Astrocyte (in vitro differentiated cells and primary cell): ENCODE data around the gene ASCC2.

ENCODE experiments used
- CTCF ChIP-seq: IDR thresholded peaks from 2 replicates; pipeline ENCODE4 v1.5.1; 2011; ENCODE audit warnings: low read depth, mild to moderate bottlenecking, inconsistent platforms, low read length, moderate library complexity; ENCODE audit not compliant: insufficient read depth
- EZH2 ChIP-seq: IDR thresholded peaks from 2 replicates; pipeline ENCODE4 v1.6.1; 2012; ENCODE audit warnings: mild to moderate bottlenecking, low read length, inconsistent platforms; ENCODE audit not compliant: insufficient read depth

- TF ChIP-seq CTCF (no peak), EZH2 (no peak)
These were observed 79.9 kb downstream of the ASCC2 start for GRCh38 chr22:29758068-29758622.
